Gastrocnemius medialis (tissue), 4 donors: ENCODE data around the gene TLR6.

Source experiments
- CTCF ChIP-seq, 5 experiments: fragments of 450-650 bp in 3 of 5; fragments of 200-600 bp in 2 of 5; sonication (generic) in 2 of 5; IDR thresholded peaks in 4 of 5; conservative IDR thresholded peaks in 1 of 5; 1 replicate in 4 of 5; 2 replicates in 1 of 5; pipeline ENCODE4 v1.5.1; 2016 to 2019; ENCODE audit warnings: antibody characterized with exemption in 5 of 5, mild to moderate bottlenecking in 3 of 5, moderate library complexity in 3 of 5
- POLR2A ChIP-seq, 2 donors: fragments of 450-650 bp; IDR thresholded peaks; one replicate each; pipeline ENCODE4 v1.6.1; 2017; ENCODE audit warnings: antibody characterized with exemption in 2 of 2, mild to moderate bottlenecking in 2 of 2, moderate library complexity in 2 of 2

GRCh38 chr4:38829237-38829636 is 27.4 kb downstream of the TLR6 start:
- TF ChIP-seq POLR2A (IDR thresholded peaks at IDR 0.05), result no peak
- no peak for TF ChIP-seq CTCF (IDR thresholded peaks at IDR 0.05 in 4 of 5, conservative IDR thresholded peaks at IDR 0.05 in 1 of 5)
